Kidney epithelial cell (primary cell): ENCODE results near the gene NPDC1. TPM values are rescaled to one million over a fixed set of nuclear protein-coding genes. Genes with fewer than 3 reads are reported as not detected.

Experiments used
- DNase-seq: peaks from one replicate; pipeline ENCODE4 v3.0.0-alpha.2; 2010; ENCODE audit warnings: low read depth
- H3K27me3 ChIP-seq: 2 replicates; pipeline ENCODE4 v1.6.0; 2011; ENCODE audit warnings: low read length; ENCODE audit not compliant: control insufficient read depth, insufficient read depth
- H3K36me3 ChIP-seq: 2 replicates; pipeline ENCODE4 v1.5.1; 2011; ENCODE audit warnings: low read length; ENCODE audit not compliant: control insufficient read depth, insufficient read depth
- H3K4me3 ChIP-seq: 2 replicates; pipeline ENCODE4 v1.5.1; 2011; ENCODE audit warnings: low read depth, mild to moderate bottlenecking, control low read depth, low read length
- CTCF ChIP-seq: IDR thresholded peaks from 2 replicates; pipeline ENCODE4 v1.5.1; 2011; ENCODE audit warnings: mild to moderate bottlenecking, moderate library complexity, low read length, control low read depth, inconsistent platforms; ENCODE audit not compliant: insufficient read depth, poor library complexity, severe bottlenecking
- total RNA-seq: library from RNA; depleted of rRNA; stranded (reverse); fragments of >200 nt; gene quantifications from 2 replicates; pipeline ENCODE4 v1.2.3, GENCODE V29; 2015

NPDC1 gene
- total RNA-seq, 1 donor from 2014 or later, result 58.3 TPM

DNA sequence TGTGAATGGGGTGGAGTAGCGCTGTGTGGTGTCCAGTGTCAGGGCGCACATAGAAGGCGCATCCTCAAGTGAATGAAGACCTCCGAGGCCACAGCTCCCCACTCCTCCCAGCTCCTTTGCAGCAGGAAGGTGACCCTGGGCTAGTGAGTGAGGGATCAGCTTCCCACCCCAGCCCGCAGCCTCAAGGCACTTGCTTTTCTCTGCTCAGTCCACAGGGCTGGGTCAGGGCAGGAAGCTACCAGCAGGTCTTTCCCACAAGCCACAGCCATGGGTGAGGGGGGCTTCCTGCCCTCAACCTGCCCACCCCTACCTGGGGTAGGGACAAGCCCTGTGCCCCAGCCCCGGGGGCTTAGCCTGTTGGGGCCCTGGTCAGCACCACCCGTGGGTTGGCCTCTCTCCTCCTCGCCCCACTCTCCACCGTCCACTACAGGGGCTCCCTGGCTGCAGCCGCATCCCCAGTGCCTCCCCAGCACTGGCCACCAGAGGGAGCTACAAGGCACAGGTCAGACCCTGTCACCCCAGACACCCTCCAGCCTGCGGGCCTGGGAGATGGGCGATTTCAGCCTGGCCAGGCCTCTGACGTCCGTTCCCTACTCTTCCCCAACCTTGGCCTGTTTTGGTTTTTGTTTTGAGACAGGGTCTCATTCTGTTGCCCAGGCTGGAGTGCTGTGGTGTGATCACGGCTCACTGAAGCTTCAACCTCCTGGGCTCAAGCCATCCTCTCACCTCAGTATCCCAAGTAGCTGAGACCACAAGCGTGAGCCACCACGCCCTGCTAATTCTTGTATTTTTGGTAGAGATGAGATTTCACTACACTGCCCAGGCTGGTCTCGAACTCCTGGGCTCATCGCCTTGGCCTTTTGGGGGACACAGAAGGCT is 16.7 kb downstream of the NPDC1 start:
- no peak for DNase-seq
- no peaks in the 10 kb centered on the region for H3K36me3 ChIP-seq
- peak; percentile 96 for TF ChIP-seq CTCF
- no peak overlapping the region for H3K4me3 ChIP-seq
- H3K27me3 ChIP-seq, result peaks cover 6% of the 10 kb centered on the region

GRCh38 chr9:137028263-137029057 is 17.5 kb downstream of the NPDC1 start:
- peak; percentile 56 for TF ChIP-seq CTCF
- Histone ChIP-seq H3K27me3 (peaks cover 4% of the 10 kb centered on the region), H3K4me3 (peak overlapping the region; percentile 36), H3K36me3 (no peaks in the 10 kb centered on the region)
- no peak for DNase-seq

GRCh38 chr9:137027369-137028262 is 18.4 kb downstream of the NPDC1 start, which contains the start of gene ABCA2:
TSS of gene ABCA2 (minus strand) at chr9:137028237. CDS start at chr9:137028140, 97 bp downstream.
- no peaks in the 10 kb centered on the region for H3K36me3 ChIP-seq
- no peak for DNase-seq
- peaks cover 4% of the 10 kb centered on the region for H3K27me3 ChIP-seq
- TF ChIP-seq CTCF, result no peak
- peak within 1 kb of the TSS; percentile 36 for H3K4me3 ChIP-seq

GRCh38 chr9:137026828-137027227 is 19.1 kb downstream of the NPDC1 start:
- no peak for TF ChIP-seq CTCF
- H3K27me3 ChIP-seq, result peaks cover 4% of the 10 kb centered on the region
- no peak for DNase-seq
- H3K36me3 ChIP-seq, result peaks cover 2% of the 10 kb centered on the region
- no peak overlapping the region for H3K4me3 ChIP-seq

GRCh38 chr9:137026384-137026783 is 19.6 kb downstream of the NPDC1 start:
- Histone ChIP-seq H3K27me3 (peaks cover 2% of the 10 kb centered on the region), H3K4me3 (no peak overlapping the region), H3K36me3 (peaks cover 2% of the 10 kb centered on the region)
- TF ChIP-seq CTCF, result no peak
- DNase-seq, result no peak
